ENCODE data around the gene HOXA11.

DNA sequence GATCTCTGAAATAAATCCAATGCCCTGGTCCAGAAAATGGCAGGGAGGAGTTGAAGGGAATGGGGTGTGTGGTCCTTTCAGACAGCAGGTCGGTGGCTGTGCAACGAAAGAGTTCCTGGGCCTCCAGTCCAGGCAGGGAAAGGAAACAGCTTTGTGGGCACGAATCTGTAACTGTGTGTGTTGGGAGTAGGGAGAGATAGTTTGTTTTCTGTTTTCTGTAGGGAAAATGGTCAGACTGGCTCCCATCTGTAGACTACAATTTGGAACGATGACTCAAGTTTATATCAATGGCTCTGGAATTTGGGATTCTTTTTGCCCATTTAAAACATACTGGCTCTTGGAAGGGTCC, 17.1 kb downstream of the HOXA11 start:
- TF ChIP-seq CTCF (conservative IDR thresholded peaks at IDR 0.05; ENCODE audit: low read depth, low read length): no peak
- TF ChIP-seq EZH2 (IDR thresholded peaks at IDR 0.05; ENCODE audit: low read length, unreplicated experiment): no peak
- no peak for TF ChIP-seq EZH2phosphoT487 (IDR thresholded peaks at IDR 0.05; ENCODE audit: borderline replicate concordance, low read length)

Data from PC-3 (cell line).